Activated naive CD8-positive, alpha-beta T cell treated with anti-CD3 and anti-CD28 coated beads, Interleukin-2, amount 50 U/mL, for 16 hours (primary cell): ENCODE results near the gene ERF.
A peak's percentile ranks its signal among the peaks of the same experiment; 100 is the strongest.

Experiments
- DNase-seq: peaks from one replicate; pipeline ENCODE4 v3.0.0-alpha.2; 2020; ENCODE audit warnings: low read depth, low spot score

The ERF gene

GRCh38 chr19:42254089-42254849, 659 bp downstream of the ERF start:
- peak; percentile 61 for DNase-seq

- DNase-seq = no peak
Measured at GRCh38 chr19:42253245-42254088, 1.5 kb downstream of the ERF start.

GRCh38 chr19:42252365-42253244, 2.3 kb downstream of the ERF start:
- no peak for DNase-seq

GRCh38 chr19:42251572-42252358, 3.2 kb downstream of the ERF start:
- DNase-seq = no peak

- DNase-seq = no peak
Measured at GRCh38 chr19:42250666-42251531, 4.0 kb downstream of the ERF start.

- DNase-seq = no peak
Measured at GRCh38 chr19:42250183-42250665, 4.7 kb downstream of the ERF start.

- DNase-seq = no peak
Measured at GRCh38 chr19:42249769-42250168, 5.2 kb downstream of the ERF start.

- no peak for DNase-seq
Measured at GRCh38 chr19:42249149-42249750, 5.7 kb downstream of the ERF start.

- no peak for DNase-seq
Measured at GRCh38 chr19:42248270-42249148, 6.4 kb downstream of the ERF start.

- DNase-seq = no peak
Measured at GRCh38 chr19:42247640-42248199, 7.2 kb downstream of the ERF start.

GRCh38 chr19:42246922-42247639, 7.8 kb downstream of the ERF start:
- DNase-seq = no peak

GRCh38 chr19:42246143-42246921, 8.6 kb downstream of the ERF start:
- DNase-seq = no peak

- no peak for DNase-seq
Measured at GRCh38 chr19:42245231-42245630, 9.7 kb downstream of the ERF start.

GRCh38 chr19:42244347-42245220, 10.3 kb downstream of the ERF start:
- DNase-seq = peak; percentile 83

- peak; percentile 91 for DNase-seq
Measured at GRCh38 chr19:42242512-42243409, 12.2 kb downstream of the ERF start, which contains the start of gene GSK3A. Gene GSK3A, minus strand, starts transcription at chr19:42242602. Its CDS starts 137 bp downstream, at chr19:42242465.
